Measurements from ENCODE around the gene TEAD3.
"Not testable (repeated sequence)": the region's sequence is repeated elsewhere in the genome, so short reads cannot be mapped to it uniquely, and the experiment has no call there.

Gene TEAD3

GRCh38 chr6:35441642-35442041 is 55.2 kb downstream of the TEAD3 start:
- no peak overlapping the region for H3K4me3 ChIP-seq (replicated peaks; ENCODE audit: insufficient read depth, low read length)
- H3K27ac ChIP-seq (replicated peaks): no peak overlapping the region
- TF ChIP-seq GABPA (IDR thresholded peaks at IDR 0.05; ENCODE audit: low read depth): no peak
- TF ChIP-seq SPI1 (IDR thresholded peaks at IDR 0.05; ENCODE audit: borderline replicate concordance, low read depth): no peak
- no peak for TF ChIP-seq POLR2AphosphoS5 (IDR thresholded peaks at IDR 0.05; ENCODE audit: low read depth)
- TF ChIP-seq REST (IDR thresholded peaks at IDR 0.05; ENCODE audit: insufficient replicate concordance, low read depth): no peak
- no peak for TF ChIP-seq CTCF (IDR thresholded peaks at IDR 0.05; ENCODE audit: insufficient read depth, low read length)
- no peak for DNase-seq (ENCODE audit: low read depth in 1 of 2, low spot score in 1 of 2)
- H3K27me3 ChIP-seq (ENCODE audit: insufficient read depth, poor library complexity, severe bottlenecking): no peaks in the 10 kb centered on the region

- Histone ChIP-seq H3K4me3 (replicated peaks; ENCODE audit: insufficient read depth, low read length) (no peak overlapping the region), H3K27ac (replicated peaks) (no peak overlapping the region), H3K27me3 (ENCODE audit: insufficient read depth, poor library complexity, severe bottlenecking) (no peaks in the 10 kb centered on the region)
- no peak for DNase-seq (ENCODE audit: low read depth in 1 of 2, low spot score in 1 of 2)
- TF ChIP-seq GABPA (IDR thresholded peaks at IDR 0.05; ENCODE audit: low read depth): no peak
- TF ChIP-seq CTCF (IDR thresholded peaks at IDR 0.05; ENCODE audit: insufficient read depth, low read length): no peak
- TF ChIP-seq SPI1 (IDR thresholded peaks at IDR 0.05; ENCODE audit: borderline replicate concordance, low read depth): no peak
Measured at GRCh38 chr6:35441205-35441604, 55.7 kb downstream of the TEAD3 start.

- Histone ChIP-seq H3K27me3 (ENCODE audit: insufficient read depth, poor library complexity, severe bottlenecking) (no peaks in the 10 kb centered on the region), H3K27ac (replicated peaks) (no peak overlapping the region), H3K4me3 (replicated peaks; ENCODE audit: insufficient read depth, low read length) (no peak overlapping the region)
- no peak for DNase-seq (ENCODE audit: low read depth in 1 of 2, low spot score in 1 of 2)
- TF ChIP-seq SPI1 (IDR thresholded peaks at IDR 0.05; ENCODE audit: borderline replicate concordance, low read depth): no peak
- no peak for TF ChIP-seq CTCF (IDR thresholded peaks at IDR 0.05; ENCODE audit: insufficient read depth, low read length)
- no peak for TF ChIP-seq POLR2AphosphoS5 (IDR thresholded peaks at IDR 0.05; ENCODE audit: low read depth)
- no peak for TF ChIP-seq GABPA (IDR thresholded peaks at IDR 0.05; ENCODE audit: low read depth)
- no peak for TF ChIP-seq REST (IDR thresholded peaks at IDR 0.05; ENCODE audit: insufficient replicate concordance, low read depth)
Measured at GRCh38 chr6:35439308-35439707, 57.6 kb downstream of the TEAD3 start.

GRCh38 chr6:35438378-35439065 is 58.4 kb downstream of the TEAD3 start:
- not testable (repeated sequence) for DNase-seq (ENCODE audit: low read depth in 1 of 2, low spot score in 1 of 2); H3K27ac ChIP-seq (replicated peaks); H3K4me3 ChIP-seq (replicated peaks; ENCODE audit: insufficient read depth, low read length); H3K27me3 ChIP-seq (ENCODE audit: insufficient read depth, poor library complexity, severe bottlenecking)

Data from HL-60 (cell line).